IPS DF 4.7 (cell line): ENCODE results near the gene TAX1BP3.

ENCODE experiments used
- DNase-seq: peaks from one replicate; pipeline ENCODE4 v3.0.0-alpha.2; 2013; ENCODE audit warnings: low spot score; ENCODE audit errors: extremely low read depth

The TAX1BP3 gene

DNA sequence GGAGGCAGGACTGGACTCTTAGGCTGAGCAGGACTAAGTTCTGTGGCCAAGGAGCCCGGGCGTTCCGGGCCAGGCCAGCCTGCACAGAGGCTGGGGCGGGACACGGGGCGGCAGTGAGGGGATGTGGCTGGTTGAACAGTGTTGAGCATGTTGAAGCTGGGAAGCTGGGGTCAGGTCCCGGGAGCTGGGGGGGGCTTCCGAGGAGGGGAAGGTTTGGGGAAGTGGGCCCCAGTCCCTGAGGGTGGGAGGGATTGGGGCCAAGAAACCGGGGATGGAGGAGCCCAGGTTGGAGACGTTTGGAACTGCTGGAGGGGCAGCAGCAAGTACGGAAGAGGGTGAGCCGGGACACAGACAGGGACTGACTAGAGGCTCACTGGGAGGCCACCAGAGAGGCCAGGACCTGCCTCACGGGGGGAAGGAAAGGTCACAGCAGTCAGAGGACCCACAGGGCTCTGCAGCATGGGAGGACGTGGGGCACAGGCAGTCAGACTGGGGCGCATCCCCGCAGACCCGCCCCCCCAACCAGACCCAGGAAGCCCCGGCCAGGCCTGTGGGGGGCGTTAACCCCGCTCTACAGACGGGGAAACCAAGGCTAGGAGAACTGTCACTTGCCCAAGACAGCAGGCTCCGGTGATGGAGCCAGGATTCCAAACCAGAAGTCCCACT lies 9.5 kb downstream of the TAX1BP3 start:
- DNase-seq, result no peak

DNA sequence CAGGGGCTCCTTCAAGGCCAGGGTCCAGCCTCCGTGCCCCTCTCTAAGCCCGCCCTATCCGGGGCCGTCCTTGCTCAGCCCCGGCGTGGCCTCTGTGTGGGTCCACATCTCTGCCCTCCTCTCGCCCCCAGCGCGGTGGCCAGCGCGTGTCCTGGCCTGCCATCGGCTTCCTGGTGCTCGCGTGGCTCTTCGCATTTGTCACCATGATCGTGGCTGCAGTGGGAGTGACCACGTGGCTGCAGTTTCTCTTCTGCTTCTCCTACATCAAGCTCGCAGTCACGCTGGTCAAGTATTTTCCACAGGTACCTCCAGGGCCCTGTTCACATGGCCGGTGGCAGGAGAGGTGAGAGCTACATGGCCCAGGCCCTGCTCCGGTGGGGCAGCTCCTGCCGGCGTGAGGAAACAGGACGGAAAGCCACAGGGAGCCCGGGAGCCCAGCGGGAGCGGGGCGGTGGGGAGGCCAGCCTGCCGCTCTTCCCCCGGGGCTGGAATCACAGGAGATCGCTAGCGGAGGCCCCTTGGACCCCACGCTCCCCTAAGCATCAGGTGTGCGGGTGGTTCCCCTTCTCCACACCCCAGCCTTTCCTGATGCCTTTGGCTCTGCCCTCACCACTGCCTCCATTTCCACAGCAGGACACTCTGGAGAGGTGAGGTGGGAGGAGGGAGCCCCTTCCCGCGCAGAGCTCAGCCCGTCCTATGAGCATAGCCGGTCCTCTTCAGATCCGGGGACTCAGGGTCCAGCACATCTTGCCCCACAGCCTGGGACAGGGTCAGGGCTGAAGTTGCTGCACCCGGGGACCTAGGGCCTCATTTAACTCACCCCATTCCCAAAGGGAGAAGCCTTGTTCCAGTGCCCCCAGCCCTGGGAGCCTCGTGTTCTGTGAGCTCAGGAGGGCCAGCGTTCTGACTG lies 10.2 kb downstream of the TAX1BP3 start:
- DNase-seq, result no peak

DNA sequence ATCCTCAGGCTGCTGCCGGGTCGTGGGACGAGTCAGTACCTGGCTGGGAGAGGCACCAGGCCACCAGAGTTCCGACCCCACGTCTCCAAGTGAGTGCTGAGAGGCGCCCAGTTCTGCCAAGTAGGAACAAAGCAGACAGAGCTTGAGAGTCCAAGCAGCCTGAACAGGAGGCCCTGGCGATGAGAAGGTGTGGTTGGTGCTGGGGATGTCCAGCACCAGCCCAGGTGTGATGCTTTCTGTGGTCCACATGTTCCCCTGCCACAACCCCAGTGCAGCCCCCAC lies 10.8 kb downstream of the TAX1BP3 start:
- DNase-seq, result no peak

DNA sequence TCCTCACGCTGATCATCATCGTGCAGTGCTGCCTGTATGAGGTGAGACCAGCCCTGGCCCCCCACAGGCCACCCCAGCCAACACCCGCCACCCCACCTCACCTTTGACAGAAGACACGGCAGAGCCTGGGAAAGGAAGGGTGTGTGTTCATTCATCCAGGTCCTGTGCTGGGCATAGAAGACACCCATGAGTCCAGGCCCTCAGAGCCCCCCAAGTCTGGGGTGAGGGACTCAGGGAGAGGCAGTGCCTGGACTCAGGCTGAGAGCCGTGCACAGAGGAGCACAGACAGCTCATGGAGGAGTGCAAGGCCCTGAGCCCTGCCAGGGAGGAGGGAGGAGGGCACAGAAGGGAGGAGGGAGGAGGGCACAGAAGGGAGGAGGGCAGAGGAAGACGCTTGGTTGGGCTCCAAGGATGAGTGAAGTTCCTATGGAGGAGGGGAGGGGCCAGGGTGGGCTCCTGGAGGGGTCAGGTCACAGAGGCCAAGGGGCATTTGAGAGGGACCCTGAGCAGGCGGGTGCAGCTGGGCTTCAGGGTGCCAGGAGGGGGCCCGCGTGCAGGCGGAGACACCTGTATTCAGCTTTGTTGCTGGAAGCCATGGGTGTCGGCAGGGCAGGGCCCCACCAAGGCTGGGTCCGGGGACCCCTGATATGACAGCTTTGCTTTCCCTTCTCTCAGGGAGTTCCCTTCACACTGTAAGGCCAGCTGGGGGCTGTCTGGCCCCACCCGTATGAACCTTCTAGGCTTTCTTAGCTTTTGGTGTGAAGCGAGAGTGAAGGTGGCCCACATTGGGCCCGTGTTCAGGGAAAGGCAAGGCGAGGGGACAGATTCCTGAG lies 11.4 kb downstream of the TAX1BP3 start:
- DNase-seq, result no peak

DNA sequence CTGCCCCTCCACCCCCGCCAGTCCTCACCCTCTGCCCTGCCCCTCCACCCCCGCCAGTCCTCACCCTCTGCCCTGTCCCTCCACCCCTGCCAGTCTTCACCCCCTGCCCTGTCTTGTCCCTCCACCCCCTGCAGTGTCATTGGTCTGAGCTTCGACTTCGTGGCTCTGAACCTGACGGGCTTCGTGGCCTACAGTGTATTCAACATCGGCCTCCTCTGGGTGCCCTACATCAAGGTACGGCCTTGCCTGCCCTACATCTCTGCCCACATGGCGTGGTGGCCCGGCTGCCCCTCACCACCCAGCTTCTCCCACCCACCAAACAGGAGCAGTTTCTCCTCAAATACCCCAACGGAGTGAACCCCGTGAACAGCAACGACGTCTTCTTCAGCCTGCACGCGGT lies 12.0 kb downstream of the TAX1BP3 start:
- no peak for DNase-seq

DNA sequence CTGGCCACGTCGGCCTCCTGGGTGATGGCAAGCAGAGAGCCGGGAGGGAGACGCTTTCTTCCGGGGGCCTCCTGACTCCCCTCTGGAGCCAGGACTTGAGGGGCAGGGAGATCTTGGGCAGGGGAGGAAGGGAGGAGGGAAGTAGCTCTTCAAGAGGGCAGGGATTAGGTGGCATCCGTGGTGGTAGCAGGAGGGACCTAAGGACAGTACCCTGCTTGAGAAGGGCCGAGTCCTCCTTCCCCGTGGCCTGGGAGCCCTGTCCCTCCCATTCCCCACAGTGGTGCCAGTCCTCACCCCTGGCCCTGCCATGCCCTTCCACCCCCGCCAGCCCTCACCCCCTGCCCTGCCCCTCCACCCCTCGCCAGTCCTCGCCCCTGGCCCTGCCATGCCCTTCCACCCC lies 12.6 kb downstream of the TAX1BP3 start:
- DNase-seq, result no peak

DNA sequence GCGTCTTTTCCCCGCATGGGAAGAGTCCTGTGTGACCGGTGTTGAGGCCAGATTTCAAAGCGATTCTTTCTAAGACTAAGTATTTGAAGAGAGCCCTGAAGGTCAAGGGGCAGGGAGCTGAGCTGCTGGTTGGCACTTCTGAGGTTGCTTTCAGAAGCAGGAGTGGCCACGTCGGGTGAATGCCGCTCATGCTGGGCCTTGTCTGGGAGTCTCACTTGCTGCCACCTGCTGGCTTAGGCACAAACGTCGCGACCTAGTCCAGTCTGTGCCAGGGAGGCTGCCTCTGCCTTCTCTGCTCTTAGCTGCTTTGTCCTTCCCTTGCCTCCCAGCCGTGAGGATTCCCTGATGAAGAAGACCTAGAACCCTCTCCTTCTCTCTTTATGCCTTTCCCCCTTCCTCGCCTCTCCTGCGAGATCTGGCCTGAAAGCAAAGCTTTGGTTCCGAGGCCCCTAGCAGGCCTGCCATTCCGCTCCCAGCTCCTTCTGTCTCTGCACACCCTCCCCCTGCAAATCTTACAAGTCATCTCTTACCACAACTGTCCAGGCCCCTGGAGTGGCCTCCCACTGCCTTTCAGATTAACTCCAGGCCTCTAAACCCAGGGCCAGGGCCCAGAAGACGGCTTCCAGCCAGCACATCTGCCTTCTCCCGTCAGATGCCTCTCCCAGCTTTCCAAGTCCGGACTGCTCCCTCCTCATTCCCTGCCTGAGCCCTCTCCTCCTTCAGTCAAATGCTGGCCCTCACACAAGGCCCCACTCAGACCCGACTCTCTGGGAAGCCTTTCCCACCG lies 20.4 kb downstream of the TAX1BP3 start:
- DNase-seq, result no peak

DNA sequence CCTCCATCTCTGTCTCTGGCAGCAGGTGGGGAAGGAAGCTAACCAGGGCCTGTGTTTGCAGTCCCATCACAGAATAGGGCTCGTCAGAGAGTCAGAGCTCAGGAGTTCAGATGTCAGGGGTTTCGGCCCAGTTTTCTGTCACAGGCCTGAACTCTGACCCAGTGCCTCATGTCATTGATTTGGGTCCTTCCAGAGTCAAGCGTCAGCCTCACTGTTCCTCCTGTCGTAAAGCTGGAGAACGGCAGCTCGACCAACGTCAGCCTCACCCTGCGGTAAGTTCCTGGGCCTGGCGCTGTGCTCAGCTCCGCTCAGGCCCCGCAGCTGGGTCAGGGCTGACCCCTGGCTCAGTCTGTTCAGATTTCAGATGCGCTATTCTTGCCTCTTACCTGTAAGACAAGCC lies 21.1 kb downstream of the TAX1BP3 start:
- DNase-seq, result no peak

DNA sequence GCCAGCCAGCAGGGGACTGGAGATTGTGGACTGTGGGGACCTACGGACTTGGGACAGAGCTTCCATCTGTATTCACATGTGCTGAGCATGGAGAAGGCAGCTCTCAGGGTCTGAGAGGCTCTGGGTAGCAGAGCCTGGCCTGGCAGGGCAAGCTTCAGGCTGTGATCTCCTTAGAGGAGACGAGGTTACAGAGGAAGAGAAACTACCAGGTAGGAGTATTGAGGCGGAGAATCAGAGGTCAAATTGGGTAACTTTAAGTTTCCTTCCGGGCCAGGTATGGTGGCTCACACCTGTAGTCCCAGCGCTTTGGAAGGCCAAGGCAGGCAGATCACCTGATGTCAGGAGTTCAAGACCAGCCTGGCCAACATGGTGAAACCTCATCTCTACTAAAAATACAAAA lies 23.1 kb downstream of the TAX1BP3 start:
- no peak for DNase-seq

DNA sequence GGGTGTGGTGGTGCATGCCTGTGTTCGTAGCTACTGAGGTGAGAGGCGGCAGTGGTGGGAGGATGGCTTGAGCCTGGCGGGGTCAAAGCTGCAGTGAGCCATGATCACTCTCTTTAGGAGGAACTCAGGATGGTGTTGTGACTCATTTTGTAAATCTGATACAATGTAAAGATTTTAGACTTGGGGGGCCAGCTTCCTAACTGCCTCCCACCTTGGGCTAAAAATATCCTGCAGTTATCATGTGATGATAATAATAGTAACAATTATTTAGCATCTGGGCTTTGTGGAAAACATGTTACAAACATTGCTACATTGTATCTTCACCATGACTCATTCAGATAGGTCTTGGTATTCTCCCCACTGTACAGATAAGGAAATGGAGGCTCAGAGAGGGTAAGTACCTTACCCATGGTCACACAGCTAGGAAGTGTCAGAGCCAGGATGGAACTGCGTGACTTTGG lies 24.5 kb downstream of the TAX1BP3 start:
- no peak for DNase-seq

DNA sequence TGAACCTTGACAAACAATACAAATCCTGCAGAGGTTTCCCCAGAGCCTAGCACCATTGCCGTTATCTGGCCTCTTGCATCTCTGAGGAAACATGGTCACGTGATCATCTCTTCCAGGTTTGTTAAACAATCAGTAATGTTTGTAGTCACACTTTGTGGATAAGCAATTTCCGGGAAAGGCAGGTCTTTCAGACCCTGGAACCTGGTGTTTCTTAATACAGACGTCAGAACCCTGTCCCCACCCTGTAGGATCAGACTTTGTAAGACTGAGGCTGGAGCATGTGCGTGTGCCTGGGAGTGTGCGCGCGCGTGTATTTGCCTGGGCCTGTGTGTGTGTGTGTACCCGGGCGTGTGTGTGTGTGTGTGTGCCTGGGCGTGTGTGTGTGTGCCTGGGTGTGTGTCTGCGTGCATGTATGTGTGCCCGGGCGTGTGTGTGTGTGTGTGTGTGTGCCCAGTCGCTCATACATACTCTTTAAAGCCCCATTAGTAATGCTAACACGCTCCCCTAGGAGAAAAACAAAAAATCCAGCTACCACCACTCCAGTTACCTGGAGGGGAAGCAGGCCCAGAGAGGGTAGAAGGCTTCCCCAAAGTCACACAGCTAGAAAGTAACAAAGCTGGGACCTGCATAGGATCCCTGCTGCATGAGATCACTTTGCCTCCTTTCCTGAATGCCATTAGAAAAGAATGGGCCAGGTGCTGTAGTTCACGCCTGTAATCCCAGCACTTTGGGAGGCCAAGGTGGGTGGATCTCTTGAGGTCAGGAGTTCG lies 26.5 kb downstream of the TAX1BP3 start:
- DNase-seq, result no peak

DNA sequence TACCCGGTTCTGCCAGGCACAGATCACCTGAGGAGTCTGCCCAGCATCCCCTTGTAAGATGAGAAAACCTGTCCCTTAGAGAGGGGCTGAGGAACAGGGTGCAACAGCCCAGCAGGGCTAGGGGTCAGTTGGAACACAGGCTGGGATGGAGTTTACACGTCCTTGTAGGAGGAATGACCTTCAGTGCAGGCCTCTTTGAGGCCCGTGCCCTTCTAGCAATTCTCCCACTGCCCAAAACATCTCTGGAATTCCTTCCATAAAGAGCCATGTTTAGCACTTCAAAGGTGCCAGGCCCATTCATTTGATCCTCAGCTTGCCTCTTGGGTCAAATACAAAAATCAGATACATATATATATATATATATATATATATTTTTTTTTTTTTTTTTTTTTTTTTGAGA lies 27.4 kb downstream of the TAX1BP3 start:
- DNase-seq, result no peak

DNA sequence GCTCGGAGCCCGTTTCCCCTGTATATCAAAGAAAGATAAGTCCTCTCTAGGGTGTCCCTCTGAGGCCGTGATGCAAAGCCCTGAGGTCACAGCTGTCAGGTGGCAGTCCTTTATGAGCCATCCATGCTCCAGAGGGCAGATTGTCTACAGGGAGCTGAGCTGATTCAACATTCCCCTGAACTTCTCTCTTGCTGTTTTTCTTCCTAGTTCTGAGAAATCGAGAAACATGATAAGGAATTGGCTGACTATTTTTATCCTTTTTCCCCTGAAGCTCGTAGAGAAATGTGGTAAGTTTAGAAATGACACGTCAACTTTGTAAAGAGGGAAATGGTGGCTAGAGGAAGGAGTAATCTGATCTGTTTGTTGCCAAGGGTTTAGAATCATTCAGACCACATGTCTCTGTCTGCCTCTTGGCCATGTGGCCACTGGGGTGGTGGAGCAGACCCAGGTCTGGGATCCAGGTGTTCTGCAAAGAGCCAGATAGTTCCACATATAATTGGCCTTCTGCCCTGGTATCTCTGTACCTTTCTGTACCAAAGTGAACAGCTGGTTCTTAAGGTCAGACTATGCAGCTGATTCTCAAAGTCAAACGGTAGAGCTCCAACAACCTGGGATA lies 28.3 kb downstream of the TAX1BP3 start:
- no peak for DNase-seq

DNA sequence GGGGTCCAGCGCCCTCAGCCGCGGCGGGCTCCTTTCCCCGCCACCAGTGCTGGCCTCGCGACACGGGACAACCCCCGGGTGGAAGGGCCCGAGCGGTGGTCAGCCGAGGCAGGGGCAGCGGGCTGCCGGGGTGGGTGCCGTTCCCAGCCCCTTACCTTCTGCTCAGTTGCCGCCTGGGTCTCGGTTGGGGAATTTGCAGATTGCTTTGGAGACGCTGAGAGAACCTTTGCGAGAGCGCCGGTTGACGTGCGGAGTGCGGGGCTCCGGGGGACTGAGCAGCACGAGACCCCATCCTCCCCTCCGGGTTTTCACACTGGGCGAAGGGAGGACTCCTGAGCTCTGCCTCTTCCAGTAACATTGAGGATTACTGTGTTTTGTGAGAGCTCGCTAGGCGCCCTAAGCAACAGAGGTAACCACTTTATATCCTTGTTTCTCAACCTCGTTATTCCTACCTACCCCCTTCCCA lies 31.4 kb downstream of the TAX1BP3 start:
- no peak for DNase-seq

DNA sequence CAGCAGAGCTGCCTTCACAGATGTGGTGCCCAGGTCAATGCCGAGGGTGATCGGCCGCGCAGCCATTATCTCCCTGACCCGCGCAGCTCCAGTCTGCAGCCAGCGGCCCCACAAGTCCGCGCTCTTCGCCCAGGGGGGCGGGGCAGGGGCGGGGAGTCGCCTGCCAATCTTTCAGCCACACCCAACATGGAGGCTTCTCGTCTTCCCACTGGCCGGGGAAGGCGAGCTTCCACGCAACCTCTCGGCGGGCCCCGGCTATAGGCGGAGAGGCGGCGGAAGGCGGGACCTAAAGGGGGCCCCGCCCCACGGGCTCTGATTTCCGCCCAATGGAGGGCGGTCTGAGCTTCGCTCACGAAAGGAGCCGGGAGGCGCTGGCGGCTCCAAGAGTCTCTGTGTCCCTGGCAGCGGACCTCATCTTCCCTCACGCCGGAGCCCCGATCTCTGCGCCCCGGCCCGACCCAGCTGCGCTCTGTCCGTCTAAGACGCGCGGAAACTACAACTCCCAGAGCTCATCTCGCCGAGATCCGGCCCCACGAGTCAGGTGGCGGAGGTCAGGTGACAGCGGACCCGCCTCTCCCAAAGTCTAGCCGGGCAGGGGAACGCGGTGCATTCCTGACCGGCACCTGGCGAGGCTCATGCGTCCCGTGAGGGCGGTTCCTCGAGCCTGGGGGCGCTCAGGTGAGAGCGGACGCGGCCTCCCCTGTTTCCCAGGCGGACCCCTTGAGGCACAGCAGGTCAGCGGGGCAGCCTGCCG lies 32.0 kb downstream of the TAX1BP3 start, which contains the start of the genes CTNS and SHPK:
TSS of gene CTNS (plus strand) at position 607 of the 754 bp plus-strand sequence. CDS start 3,447 bp downstream, outside the sequence.
TSS of gene SHPK (minus strand) at position 97 of the 754 bp plus-strand sequence. CDS start at position 66, 31 bp downstream.
- DNase-seq, result peak; percentile 36

DNA sequence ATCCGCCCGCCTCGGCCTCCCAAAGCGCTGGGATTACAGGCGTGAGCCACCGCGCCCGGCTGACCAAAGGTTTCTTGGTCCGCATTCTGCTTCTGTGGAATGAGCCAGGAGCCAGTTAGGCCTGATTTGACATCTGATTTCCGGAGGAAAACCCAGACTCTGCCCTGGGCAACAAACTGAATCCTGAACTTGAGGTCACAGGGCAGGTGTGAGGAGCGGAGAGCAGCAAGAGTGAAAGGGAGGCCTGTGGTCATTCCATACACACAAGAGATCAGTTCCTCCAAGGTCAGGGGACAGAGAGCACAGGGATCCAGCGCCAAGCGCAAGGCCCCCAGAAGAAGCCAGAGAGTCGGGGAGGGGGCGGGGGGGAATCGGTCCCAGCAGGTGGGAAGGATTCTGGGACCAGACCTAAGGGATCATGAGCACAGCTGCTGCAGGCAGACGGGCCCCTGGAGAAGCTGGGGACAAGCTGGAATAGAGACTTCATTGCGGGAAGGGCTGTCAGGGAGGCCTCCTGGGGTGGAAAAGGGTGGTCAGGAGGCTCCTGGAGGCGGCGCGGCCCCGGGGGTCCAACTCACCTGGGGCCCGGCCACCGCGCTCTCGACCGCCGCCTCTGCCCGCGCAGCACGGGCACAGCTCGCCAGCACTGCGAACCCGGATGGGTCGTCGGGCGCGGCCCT lies 32.8 kb downstream of the TAX1BP3 start:
- no peak for DNase-seq

DNA sequence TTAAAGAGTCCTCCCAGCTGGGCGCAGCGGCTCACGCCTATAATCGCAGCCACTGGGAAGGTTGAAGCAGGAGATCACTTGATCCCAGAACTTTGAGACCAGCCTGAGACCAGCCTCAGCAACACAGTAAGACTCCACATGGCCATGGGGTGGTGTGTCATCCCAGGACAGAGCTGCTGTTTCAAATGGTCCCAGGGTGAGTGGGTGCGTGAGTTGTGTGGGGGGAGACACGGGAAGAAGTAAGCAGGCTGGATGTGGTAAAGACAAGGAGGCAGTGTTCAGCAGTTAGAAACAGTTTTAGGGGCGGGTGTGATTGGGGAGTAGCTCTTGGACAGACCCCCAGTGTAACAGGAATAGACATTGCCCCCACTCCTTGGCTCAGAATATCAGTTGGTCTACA lies 36.1 kb downstream of the TAX1BP3 start:
- no peak for DNase-seq

DNA sequence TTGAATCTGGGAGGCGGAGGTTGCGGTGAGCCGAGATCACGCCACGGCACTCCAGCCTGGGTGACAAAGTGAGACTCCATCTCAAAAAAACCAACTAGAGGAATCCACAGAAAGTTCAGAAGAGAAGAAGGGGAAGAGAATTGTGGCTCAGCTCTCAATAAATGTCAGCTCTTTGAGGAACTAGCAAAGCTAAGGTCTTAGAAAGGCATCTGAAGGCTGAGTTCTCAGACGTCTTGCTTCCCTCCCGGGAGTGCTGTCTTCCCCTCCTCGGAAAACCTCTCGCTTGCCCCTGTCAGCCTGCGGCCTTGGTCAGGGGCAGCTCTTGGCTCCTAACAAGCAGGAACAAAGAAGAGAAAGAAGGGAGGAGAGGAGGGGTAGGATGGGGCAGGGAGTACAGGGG lies 37.6 kb downstream of the TAX1BP3 start:
- no peak for DNase-seq
